ENCODE data around the gene KIFC3. TPM values are rescaled to one million over a fixed set of nuclear protein-coding genes. Genes with fewer than 3 reads are reported as not detected.
"Not testable (repeated sequence)": the region's sequence is repeated elsewhere in the genome, so short reads cannot be mapped to it uniquely, and the experiment has no call there.

KIFC3 gene
- total RNA-seq, 2 experiments from 2014 or later, result 0.54 to 0.89 TPM

DNA sequence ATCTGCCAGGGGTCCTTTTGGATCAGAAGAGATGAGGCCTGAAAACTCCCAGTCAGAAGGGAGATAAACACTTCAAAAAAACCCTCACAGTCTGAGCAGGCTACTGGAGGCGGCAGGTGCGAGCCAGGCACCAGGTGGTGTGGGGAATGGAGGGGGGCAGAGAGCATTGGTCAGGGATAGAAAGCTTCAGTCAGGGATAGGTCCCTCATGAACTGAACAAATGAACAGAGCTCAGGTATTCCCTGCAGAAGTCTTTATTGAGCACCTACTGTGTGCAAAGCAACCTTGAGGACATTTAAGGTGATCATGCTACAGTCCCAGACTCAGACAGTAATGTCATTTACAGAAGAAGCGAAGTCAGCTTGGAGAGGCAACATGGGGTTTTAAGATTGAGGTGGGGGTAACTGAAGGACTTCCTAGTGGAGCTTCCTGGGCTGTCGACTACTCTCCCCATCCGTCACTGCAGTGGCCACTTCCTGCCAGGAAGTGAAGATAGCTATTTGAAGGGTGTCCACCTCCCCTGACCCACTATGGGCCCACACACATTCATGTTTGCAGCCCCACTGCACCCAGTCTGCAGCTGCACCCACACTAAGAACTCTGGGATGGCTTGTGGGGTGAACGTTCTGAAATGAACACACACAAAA is 3.2 kb downstream of the KIFC3 start:
- Mint-ChIP-seq H3K36me3 (ENCODE audit: low read depth) (no peaks in the 10 kb centered on the region), H3K27me3 (peaks cover 25% of the 10 kb centered on the region), H3K9me3 (no peaks in the 10 kb centered on the region), H3K27ac (no peak overlapping the region), H3K4me3 (no peak overlapping the region), H3K4me1 (ENCODE audit: low read depth) (peaks cover 23% of the 10 kb centered on the region)
- TF ChIP-seq, protein P1, sequence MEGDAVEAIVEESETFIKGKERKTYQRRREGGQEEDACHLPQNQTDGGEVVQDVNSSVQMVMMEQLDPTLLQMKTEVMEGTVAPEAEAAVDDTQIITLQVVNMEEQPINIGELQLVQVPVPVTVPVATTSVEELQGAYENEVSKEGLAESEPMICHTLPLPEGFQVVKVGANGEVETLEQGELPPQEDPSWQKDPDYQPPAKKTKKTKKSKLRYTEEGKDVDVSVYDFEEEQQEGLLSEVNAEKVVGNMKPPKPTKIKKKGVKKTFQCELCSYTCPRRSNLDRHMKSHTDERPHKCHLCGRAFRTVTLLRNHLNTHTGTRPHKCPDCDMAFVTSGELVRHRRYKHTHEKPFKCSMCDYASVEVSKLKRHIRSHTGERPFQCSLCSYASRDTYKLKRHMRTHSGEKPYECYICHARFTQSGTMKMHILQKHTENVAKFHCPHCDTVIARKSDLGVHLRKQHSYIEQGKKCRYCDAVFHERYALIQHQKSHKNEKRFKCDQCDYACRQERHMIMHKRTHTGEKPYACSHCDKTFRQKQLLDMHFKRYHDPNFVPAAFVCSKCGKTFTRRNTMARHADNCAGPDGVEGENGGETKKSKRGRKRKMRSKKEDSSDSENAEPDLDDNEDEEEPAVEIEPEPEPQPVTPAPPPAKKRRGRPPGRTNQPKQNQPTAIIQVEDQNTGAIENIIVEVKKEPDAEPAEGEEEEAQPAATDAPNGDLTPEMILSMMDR (IDR thresholded peaks at IDR 0.05), result no peak
- ATAC-seq (no peak), DNase-seq (no peak)
- ChIA-PET CTCF (interaction anchor here (0.6 to 0.8 kb wide), 2 partner anchors 11 to 149 kb away, joined by 3 read pairs; no protein-coding TSS in a partner anchor), POLR2A (interaction anchor here (2.2 kb wide), 1 partner anchor 12 kb away, joined by 5 read pairs; no protein-coding TSS in a partner anchor)
- intact Hi-C loops (cut with micrococcal nuclease), result no loop called here

DNA sequence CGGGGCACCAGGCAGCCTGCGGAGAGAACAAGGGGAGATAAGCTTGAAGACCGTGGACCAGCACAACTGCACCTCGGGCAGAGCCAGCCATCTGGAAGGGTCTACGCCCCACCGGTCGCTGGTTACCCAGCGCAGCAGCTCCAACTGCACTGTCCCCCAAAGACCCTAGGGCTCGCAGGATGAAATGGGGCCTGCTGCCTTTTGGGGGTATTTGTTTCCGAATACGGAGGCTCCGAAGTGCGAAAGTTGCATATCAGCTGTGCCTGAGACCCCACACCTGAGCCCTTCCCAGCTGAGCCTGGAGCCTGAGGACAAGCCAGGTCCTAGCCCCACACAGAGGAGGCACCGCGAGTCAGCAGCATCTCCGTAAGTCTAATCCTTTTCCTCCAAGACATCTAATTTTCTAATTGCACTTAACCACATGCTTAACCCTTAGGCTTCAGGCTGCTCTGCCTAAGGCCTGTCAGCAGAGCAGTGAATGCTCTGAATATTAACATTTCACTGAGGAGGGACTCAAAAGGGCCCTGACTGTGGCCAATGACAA is 4.0 kb downstream of the KIFC3 start:
- CTCF ChIA-PET, result no interaction called here
- Mint-ChIP-seq H3K27ac (no peak overlapping the region), H3K36me3 (ENCODE audit: low read depth) (no peaks in the 10 kb centered on the region), H3K27me3 (peaks cover 25% of the 10 kb centered on the region), H3K9me3 (no peaks in the 10 kb centered on the region), H3K4me3 (no peak overlapping the region), H3K4me1 (ENCODE audit: low read depth) (peaks cover 23% of the 10 kb centered on the region)
- POLR2A ChIA-PET, result no interaction called here
- TF ChIP-seq, protein P1 (IDR thresholded peaks at IDR 0.05), result no peak
- no peak for ATAC-seq
- no peak for DNase-seq
- intact Hi-C loops (cut with micrococcal nuclease), result no loop called here

DNA sequence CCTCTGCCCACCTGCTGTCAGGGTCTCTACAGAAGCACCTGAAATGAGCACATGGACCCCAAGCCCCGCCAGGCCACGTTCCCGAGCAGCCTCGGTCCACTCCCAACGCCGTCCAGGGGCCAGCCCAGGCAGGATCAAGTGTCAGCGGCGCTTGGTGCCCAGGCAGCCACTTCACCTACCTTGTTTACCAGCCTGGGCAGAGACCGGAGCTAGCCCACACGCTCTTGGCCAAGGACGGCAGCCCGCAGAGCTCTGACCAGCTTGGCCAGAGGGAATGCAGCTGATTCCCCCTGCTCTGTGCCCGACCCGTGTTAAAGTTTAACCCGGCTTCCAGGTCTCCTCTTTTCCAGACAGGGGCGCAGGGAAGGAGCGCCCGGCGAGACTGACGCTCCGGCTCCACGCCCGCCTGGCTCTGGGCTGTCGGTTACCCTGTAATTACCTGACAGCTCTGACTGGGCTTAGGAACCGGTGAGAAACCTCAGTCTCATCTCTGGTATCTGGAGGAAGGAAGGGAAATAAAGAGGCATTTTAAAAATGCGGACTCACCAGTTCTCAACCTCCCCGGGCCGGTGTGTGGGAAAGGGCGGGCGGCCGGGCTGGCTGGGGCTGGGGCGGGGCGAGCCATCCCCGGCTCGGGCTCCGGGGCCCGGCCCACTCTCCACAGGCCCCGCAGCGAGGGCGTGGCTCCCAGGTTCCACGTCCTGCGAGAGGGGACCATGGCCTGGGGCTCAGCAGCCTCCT is 4.6 kb downstream of the KIFC3 start:
- ChIA-PET CTCF (no interaction called here), POLR2A (no interaction called here)
- ATAC-seq (no peak), DNase-seq (no peak)
- TF ChIP-seq, protein P1 (IDR thresholded peaks at IDR 0.05), result no peak
- peaks cover 20% of the 10 kb centered on the region for H3K4me1 Mint-ChIP-seq (ENCODE audit: low read depth)
- no peaks in the 10 kb centered on the region for H3K36me3 Mint-ChIP-seq (ENCODE audit: low read depth)
- no peak overlapping the region for H3K4me3 Mint-ChIP-seq
- no peak overlapping the region for H3K27ac Mint-ChIP-seq
- intact Hi-C loops (cut with micrococcal nuclease), result no loop called here
- H3K27me3 Mint-ChIP-seq, result peaks cover 19% of the 10 kb centered on the region
- no peaks in the 10 kb centered on the region for H3K9me3 Mint-ChIP-seq

DNA sequence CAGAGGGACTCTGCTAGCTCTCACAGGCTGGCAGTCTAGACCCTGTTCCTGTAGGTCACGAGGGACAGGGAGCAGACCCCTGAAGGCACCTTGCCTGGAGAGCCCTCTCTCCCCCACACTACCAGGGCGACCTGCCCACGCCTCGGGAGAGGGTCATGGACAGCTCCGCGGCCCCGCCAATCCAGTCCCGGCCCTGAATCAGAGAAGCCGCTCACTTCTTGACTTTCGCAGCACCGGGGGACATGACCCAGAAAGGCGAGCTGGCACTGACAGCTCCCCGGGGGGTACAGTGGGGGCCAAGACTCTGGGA is 5.1 kb downstream of the KIFC3 start:
- intact Hi-C loops (cut with micrococcal nuclease), result no loop called here
- H3K27me3 Mint-ChIP-seq, result peaks cover 17% of the 10 kb centered on the region
- H3K27ac Mint-ChIP-seq, result no peak overlapping the region
- TF ChIP-seq, protein P1 (IDR thresholded peaks at IDR 0.05), result no peak
- no peak for DNase-seq
- no peak for ATAC-seq
- H3K4me3 Mint-ChIP-seq, result no peak overlapping the region
- POLR2A ChIA-PET, result no interaction called here
- H3K4me1 Mint-ChIP-seq (ENCODE audit: low read depth), result peaks cover 18% of the 10 kb centered on the region
- CTCF ChIA-PET, result no interaction called here
- no peaks in the 10 kb centered on the region for H3K36me3 Mint-ChIP-seq (ENCODE audit: low read depth)
- H3K9me3 Mint-ChIP-seq, result no peaks in the 10 kb centered on the region

DNA sequence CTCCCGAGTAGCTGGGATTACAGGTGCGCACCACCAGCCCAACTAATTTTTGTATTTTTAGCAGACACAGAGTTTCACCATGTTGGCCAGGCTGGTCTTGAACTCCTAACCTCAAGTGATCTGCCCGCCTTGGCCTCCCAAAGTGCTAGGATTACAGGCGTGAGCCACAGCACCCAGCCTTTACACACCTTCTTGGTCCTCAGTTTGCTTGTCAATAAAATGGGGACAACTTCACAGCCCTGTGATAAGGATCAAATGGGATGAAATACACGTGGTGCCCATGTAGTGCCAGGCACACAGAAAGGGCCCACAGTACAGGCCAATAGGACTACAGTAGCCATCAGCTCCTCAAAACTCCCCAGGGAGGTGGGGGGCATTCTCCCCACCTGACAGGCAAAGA is 6.3 kb downstream of the KIFC3 start:
- ATAC-seq; DNase-seq; H3K36me3 Mint-ChIP-seq (ENCODE audit: low read depth); H3K4me3 Mint-ChIP-seq; POLR2A ChIA-PET; intact Hi-C loops (cut with micrococcal nuclease); H3K27ac Mint-ChIP-seq; H3K9me3 Mint-ChIP-seq: not testable (repeated sequence)
- Mint-ChIP-seq H3K27me3 (peaks cover 14% of the 10 kb centered on the region), H3K4me1 (ENCODE audit: low read depth) (peaks cover 15% of the 10 kb centered on the region)
- CTCF ChIA-PET, result interaction anchor here (1.9 kb wide), 1 partner anchor 540 kb away, joined by 4 read pairs; no protein-coding TSS in a partner anchor

All from activated CD8-positive, alpha-beta T cell treated with anti-CD3 and anti-CD28 coated beads for 36 hours (primary cell).